Ascending aorta (tissue), 2 donors: ENCODE data around the gene EPB41L4B. TPM values are rescaled to one million over a fixed set of nuclear protein-coding genes. Genes with fewer than 3 reads are reported as not detected.

Experiments
- DNase-seq, 2 donors: peaks; one replicate each; pipeline ENCODE4 v3.0.0-alpha.2; 2019; ENCODE audit warnings: low spot score in 2 of 2
- H3K27ac ChIP-seq, 2 donors: fragments of 200-600 bp; sonication (generic); one replicate each; pipeline ENCODE4 v1.5.1; 2016 to 2017; ENCODE audit warnings: mild to moderate bottlenecking in 1 of 2
- H3K27me3 ChIP-seq: fragments of 200-600 bp; sonication (generic); one replicate; pipeline ENCODE4 v1.5.1; 2017
- H3K36me3 ChIP-seq, 2 donors: fragments of 200-600 bp; sonication (generic); one replicate each; pipeline ENCODE4 v1.5.1; 2016
- H3K4me1 ChIP-seq, 2 donors: fragments of 200-600 bp; sonication (generic); one replicate each; pipeline ENCODE4 v1.5.1; 2016 to 2017; ENCODE audit warnings: mild to moderate bottlenecking in 1 of 2
- H3K4me3 ChIP-seq, 2 donors: fragments of 200-600 bp; sonication (generic); one replicate each; pipeline ENCODE4 v1.5.1; 2016 to 2017; ENCODE audit warnings: mild to moderate bottlenecking in 1 of 2
- H3K9me3 ChIP-seq, 2 donors: fragments of 200-600 bp; sonication (generic); one replicate each; pipeline ENCODE4 v1.5.1; 2016
- intact Hi-C: fragments of 100-400 bp; cut with DNase I; formaldehyde crosslinking; loops from one replicate; pipeline ENCODE4 v1.15.1; 2023
- total RNA-seq: library from RNA; depleted of rRNA; stranded (reverse); fragments of >200 nt; gene quantifications from one replicate; pipeline ENCODE4 v1.1.0, GENCODE V29; 2016
- TF ChIP-seq, protein P1 (sequence below), 3 experiments: fragments of 200-600 bp in 2 of 3; fragments of 450-650 bp in 1 of 3; sonication (generic) in 2 of 3; IDR thresholded peaks; one replicate each; pipeline ENCODE4 v1.5.1; 2016 to 2019; ENCODE audit warnings: antibody characterized with exemption in 3 of 3, mild to moderate bottlenecking in 1 of 3, moderate library complexity in 1 of 3

Gene EPB41L4B
- total RNA-seq, 1 donor from 2014 or later = not detected

DNA sequence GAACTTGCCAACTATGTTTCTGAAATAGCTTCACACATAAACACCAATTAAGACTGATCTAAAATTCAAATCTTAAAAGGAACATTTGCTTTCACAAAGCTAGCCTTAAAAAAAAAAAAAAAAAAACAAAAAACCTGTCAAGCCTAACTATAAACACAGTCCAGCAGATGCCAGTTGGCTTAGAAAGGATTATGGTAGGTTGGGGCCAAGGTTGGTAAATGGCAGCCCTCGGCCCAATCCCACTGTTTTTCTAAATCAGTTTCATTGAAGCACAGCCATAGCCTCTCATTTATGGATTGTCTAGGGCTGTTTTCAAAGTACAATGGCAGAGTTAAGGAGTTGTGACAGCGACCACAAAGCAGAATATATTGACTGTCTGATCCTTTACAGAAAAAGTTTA lies 78.1 kb downstream of the EPB41L4B start:
- TF ChIP-seq, protein P1, sequence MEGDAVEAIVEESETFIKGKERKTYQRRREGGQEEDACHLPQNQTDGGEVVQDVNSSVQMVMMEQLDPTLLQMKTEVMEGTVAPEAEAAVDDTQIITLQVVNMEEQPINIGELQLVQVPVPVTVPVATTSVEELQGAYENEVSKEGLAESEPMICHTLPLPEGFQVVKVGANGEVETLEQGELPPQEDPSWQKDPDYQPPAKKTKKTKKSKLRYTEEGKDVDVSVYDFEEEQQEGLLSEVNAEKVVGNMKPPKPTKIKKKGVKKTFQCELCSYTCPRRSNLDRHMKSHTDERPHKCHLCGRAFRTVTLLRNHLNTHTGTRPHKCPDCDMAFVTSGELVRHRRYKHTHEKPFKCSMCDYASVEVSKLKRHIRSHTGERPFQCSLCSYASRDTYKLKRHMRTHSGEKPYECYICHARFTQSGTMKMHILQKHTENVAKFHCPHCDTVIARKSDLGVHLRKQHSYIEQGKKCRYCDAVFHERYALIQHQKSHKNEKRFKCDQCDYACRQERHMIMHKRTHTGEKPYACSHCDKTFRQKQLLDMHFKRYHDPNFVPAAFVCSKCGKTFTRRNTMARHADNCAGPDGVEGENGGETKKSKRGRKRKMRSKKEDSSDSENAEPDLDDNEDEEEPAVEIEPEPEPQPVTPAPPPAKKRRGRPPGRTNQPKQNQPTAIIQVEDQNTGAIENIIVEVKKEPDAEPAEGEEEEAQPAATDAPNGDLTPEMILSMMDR (IDR thresholded peaks at IDR 0.05) = no peak
- H3K9me3 ChIP-seq = no peaks in the 10 kb centered on the region
- no peak overlapping the region for H3K27ac ChIP-seq
- H3K4me3 ChIP-seq = no peak overlapping the region
- H3K27me3 ChIP-seq = no peaks in the 10 kb centered on the region
- DNase-seq = no peak
- H3K36me3 ChIP-seq = no peaks in the 10 kb centered on the region
- intact Hi-C loops = loop anchor here (10.0 kb wide), 1 partner anchor 282 kb away; no protein-coding TSS in a partner anchor
- H3K4me1 ChIP-seq = no peaks in the 10 kb centered on the region

DNA sequence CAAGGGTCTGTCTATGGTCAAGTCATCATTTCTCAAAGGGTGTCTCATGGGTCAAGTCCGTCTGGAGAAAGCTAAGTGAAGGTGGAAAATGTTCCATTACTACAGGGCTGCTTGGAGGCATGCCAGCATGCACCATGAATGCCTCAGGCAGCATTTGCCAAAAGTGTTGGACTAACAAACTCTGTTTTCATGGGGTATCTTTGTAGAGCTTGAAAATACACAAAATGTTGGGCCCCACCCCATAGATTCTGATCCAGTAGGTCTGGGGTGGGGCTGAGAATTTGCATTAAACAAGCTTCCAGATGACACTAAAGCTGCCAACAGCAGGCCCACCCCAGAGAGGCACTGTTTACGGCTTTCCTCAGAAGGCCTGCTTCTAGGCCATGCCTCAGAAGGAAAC lies 78.8 kb downstream of the EPB41L4B start:
- H3K27ac ChIP-seq = no peak overlapping the region
- DNase-seq = no peak
- intact Hi-C loops = loop anchor here (10.0 kb wide), 1 partner anchor 283 kb away; no protein-coding TSS in a partner anchor

DNA sequence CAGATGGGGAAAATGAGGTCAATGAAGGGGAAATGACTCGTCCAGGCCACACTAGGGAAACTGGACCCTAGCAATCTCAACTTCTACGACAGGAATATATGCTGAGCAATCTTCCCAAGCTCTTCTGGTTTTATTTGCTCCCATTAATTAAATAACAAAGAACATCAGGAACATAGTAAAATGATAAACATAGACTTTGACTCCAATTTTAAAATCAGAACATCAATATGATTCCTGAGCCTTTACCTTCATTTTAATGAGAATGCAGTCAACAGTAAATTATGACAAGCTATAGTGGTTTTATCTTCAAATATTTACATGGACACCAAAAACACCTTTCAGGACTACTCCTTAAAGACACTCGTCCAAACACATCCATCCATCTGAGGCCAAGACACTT lies 79.7 kb downstream of the EPB41L4B start:
- no peaks in the 10 kb centered on the region for H3K9me3 ChIP-seq
- intact Hi-C loops = loop anchor here (10.0 kb wide), 1 partner anchor 284 kb away; no protein-coding TSS in a partner anchor
- DNase-seq = no peak
- no peak overlapping the region for H3K4me3 ChIP-seq
- H3K27me3 ChIP-seq = no peaks in the 10 kb centered on the region
- no peak overlapping the region for H3K27ac ChIP-seq
- TF ChIP-seq, protein P1 (IDR thresholded peaks at IDR 0.05) = no peak
- no peaks in the 10 kb centered on the region for H3K36me3 ChIP-seq
- no peaks in the 10 kb centered on the region for H3K4me1 ChIP-seq

More for the DNA sequence above, 78.8 kb downstream of the EPB41L4B start:
- no peaks in the 10 kb centered on the region for H3K36me3 ChIP-seq
- TF ChIP-seq, protein P1 (IDR thresholded peaks at IDR 0.05) = no peak
- H3K4me3 ChIP-seq = no peak overlapping the region
- no peaks in the 10 kb centered on the region for H3K27me3 ChIP-seq
- no peaks in the 10 kb centered on the region for H3K4me1 ChIP-seq
- H3K9me3 ChIP-seq = no peaks in the 10 kb centered on the region

DNA sequence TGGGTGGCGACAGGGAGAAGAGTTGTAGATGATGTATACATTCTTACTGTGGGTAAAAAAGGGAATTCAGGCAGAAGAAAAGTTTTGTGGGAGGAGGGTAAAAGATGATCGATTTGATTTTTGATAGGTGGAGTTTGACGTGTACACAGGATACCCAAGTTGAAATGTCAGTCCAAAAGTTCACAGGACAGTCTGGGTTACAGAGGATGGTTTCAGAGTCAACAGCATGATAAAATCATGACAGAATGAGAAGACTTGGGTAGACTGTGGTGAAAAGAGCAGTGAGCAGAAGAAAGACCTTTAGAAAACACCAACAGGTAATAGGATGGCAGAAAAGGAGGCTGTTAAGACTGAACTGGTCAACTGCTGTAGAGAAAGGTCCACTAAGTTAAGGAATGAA lies 81.6 kb downstream of the EPB41L4B start:
- intact Hi-C loops = no loop called here
- H3K27ac ChIP-seq = no peak overlapping the region
- no peaks in the 10 kb centered on the region for H3K27me3 ChIP-seq
- TF ChIP-seq, protein P1 (IDR thresholded peaks at IDR 0.05) = no peak
- no peaks in the 10 kb centered on the region for H3K4me1 ChIP-seq
- no peaks in the 10 kb centered on the region for H3K36me3 ChIP-seq
- H3K4me3 ChIP-seq = no peak overlapping the region
- DNase-seq = no peak
- H3K9me3 ChIP-seq = no peaks in the 10 kb centered on the region

DNA sequence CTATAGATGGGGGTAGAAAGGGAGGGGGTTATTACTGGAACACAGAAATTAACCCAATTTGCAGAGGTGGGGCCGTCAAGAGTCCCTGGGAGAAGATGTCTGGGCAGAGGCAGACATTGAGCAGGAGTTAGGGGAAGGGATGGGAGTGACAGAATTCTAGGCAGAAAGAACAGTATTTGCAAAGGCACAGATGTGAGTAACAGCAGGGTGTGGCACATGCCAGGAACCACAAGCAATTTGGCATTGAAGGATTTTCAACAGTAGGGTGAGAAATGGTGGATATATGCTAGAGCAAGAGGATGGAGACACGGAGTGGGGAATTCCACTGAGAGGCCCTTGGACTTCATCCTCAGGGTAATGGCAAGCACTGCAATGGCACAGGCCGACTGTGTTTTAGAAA lies 82.2 kb downstream of the EPB41L4B start:
- Histone ChIP-seq H3K27ac (no peak overlapping the region), H3K27me3 (no peaks in the 10 kb centered on the region), H3K4me1 (no peaks in the 10 kb centered on the region), H3K4me3 (no peak overlapping the region), H3K36me3 (no peaks in the 10 kb centered on the region), H3K9me3 (no peaks in the 10 kb centered on the region)
- intact Hi-C loops = no loop called here
- TF ChIP-seq, protein P1 (IDR thresholded peaks at IDR 0.05) = no peak
- DNase-seq = no peak

DNA sequence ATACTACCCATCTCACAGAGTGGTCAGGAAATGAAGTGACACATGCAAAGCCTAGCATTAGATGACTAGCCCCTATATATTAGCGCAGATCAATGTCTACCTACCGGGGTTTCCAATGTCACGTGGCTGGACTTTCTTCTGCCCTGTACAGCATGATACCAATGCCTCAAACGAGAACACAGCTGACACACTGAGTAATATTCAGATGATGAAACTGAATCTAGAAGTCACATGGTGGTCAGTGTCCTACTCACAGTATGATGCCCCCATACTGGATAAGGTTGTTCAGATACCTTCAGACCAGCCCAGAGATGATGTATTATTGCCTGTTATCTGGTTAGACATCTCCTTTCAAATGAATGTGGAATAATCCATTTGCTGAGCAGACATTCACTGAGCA lies 82.7 kb downstream of the EPB41L4B start:
- no peak overlapping the region for H3K4me3 ChIP-seq
- no peak for DNase-seq
- H3K36me3 ChIP-seq = no peaks in the 10 kb centered on the region
- no peaks in the 10 kb centered on the region for H3K4me1 ChIP-seq
- H3K27ac ChIP-seq = no peak overlapping the region
- TF ChIP-seq, protein P1 (IDR thresholded peaks at IDR 0.05) = no peak
- intact Hi-C loops = no loop called here
- H3K27me3 ChIP-seq = no peaks in the 10 kb centered on the region
- H3K9me3 ChIP-seq = no peaks in the 10 kb centered on the region
